Measurements from ENCODE around the gene ABHD18. TPM values are rescaled to one million over a fixed set of nuclear protein-coding genes. Genes with fewer than 3 reads are reported as not detected.

The ABHD18 gene
- total RNA-seq = 7.5 and 9.2 TPM in 2 replicates

GRCh38 chr4:127965062-127965802, at the start of gene ABHD18, which contains the start of gene MFSD8:
Gene ABHD18 (plus strand): TSS chr4:127965406. CDS start chr4:127982956, 17,550 bp downstream.
Gene MFSD8 (minus strand): TSS chr4:127965173. CDS start chr4:127965133, 40 bp downstream.

GRCh38 chr4:128060699-128061565, 95.7 kb downstream of the ABHD18 start, which contains the start of gene LARP1B:
Gene LARP1B (plus strand): TSS chr4:128061312. CDS start chr4:128074952, 13,640 bp downstream.

Other genes with a start within 250 kb of the ABHD18 start
- not detected in 2 replicates for gene SLC25A31, start 235.0 kb upstream of the ABHD18 start, total RNA-seq
- gene HSPA4L, start 183.1 kb upstream of the ABHD18 start, total RNA-seq = 7.8 and 14.4 TPM in 2 replicates
- gene PLK4, start 84.5 kb upstream of the ABHD18 start, total RNA-seq = 5.2 and 13.3 TPM in 2 replicates
- gene MFSD8, start 233 bp upstream of the ABHD18 start, total RNA-seq = 19.3 and 20.6 TPM in 2 replicates
- gene LARP1B, start 95.9 kb downstream of the ABHD18 start, total RNA-seq = 17.3 and 23.6 TPM in 2 replicates

Data from vein endothelial cell (primary cell).